Breast epithelium (tissue), 4 donors: ENCODE data around the gene SLC36A4. TPM values are rescaled to one million over a fixed set of nuclear protein-coding genes. Genes with fewer than 3 reads are reported as not detected.

Source experiments
- DNase-seq, 2 donors: peaks; one replicate each; pipeline ENCODE4 v3.0.0-alpha.2; 2019; ENCODE audit warnings: low spot score in 2 of 2
- H3K27ac ChIP-seq, 2 donors: fragments of 200-600 bp; sonication (generic) in 1 of 2; one replicate each; pipeline ENCODE4 v1.5.1; 2016 to 2019; ENCODE audit warnings: mild to moderate bottlenecking in 1 of 2
- H3K27me3 ChIP-seq, 2 donors: fragments of 200-600 bp; sonication (generic) in 1 of 2; one replicate each; pipeline versions ENCODE4 v1.5.1 to v1.6.0; 2017 to 2019; ENCODE audit warnings: control low read depth in 1 of 2, mild to moderate bottlenecking in 1 of 2
- H3K36me3 ChIP-seq: fragments of 200-600 bp; one replicate; pipeline ENCODE4 v1.5.1; 2019
- H3K4me1 ChIP-seq, 2 donors: fragments of 200-600 bp; sonication (generic); one replicate each; pipeline ENCODE4 v1.5.1; 2016 to 2019; ENCODE audit warnings: control low read depth in 1 of 2
- H3K4me3 ChIP-seq, 3 donors: fragments of 200-600 bp; sonication (generic); 1 replicate in 2 of 3; 2 replicates in 1 of 3; pipeline ENCODE4 v1.5.1; 2016 to 2019; ENCODE audit warnings: mild to moderate bottlenecking in 3 of 3, moderate library complexity in 2 of 3
- H3K9me3 ChIP-seq, 2 donors: fragments of 200-600 bp; sonication (generic) in 1 of 2; one replicate each; pipeline ENCODE4 v1.5.1; 2016 to 2019; ENCODE audit warnings: control low read depth in 1 of 2
- POLR2A ChIP-seq: fragments of 450-650 bp; IDR thresholded peaks from one replicate; pipeline ENCODE4 v1.6.1; 2016; ENCODE audit warnings: antibody characterized with exemption, mild to moderate bottlenecking, moderate library complexity
- POLR2AphosphoS5 ChIP-seq, 3 donors: sonication (generic); formaldehyde crosslinking; IDR thresholded peaks; one replicate each; pipeline ENCODE4 v1.6.1; 2017; ENCODE audit warnings: antibody characterized with exemption in 3 of 3
- intact Hi-C: fragments of 100-400 bp; cut with DNase I; formaldehyde crosslinking; loops from one replicate; pipeline ENCODE4 v1.15.1; 2023; ENCODE audit warnings: low total_unique reads
- total RNA-seq, 3 donors: library from RNA; depleted of rRNA; stranded (reverse); fragments of >200 nt; gene quantifications; one replicate each; pipeline ENCODE4 v1.1.0, GENCODE V29; 2016
- TF ChIP-seq, protein P1 (sequence below), 3 donors: fragments of 450-650 bp; IDR thresholded peaks; one replicate each; pipeline ENCODE4 v1.5.1; 2016 to 2017; ENCODE audit warnings: antibody characterized with exemption in 3 of 3, mild to moderate bottlenecking in 3 of 3, moderate library complexity in 3 of 3

SLC36A4 gene
- total RNA-seq, 3 donors from 2014 or later: 19.8 to 26.3 (median 21.6) TPM

DNA sequence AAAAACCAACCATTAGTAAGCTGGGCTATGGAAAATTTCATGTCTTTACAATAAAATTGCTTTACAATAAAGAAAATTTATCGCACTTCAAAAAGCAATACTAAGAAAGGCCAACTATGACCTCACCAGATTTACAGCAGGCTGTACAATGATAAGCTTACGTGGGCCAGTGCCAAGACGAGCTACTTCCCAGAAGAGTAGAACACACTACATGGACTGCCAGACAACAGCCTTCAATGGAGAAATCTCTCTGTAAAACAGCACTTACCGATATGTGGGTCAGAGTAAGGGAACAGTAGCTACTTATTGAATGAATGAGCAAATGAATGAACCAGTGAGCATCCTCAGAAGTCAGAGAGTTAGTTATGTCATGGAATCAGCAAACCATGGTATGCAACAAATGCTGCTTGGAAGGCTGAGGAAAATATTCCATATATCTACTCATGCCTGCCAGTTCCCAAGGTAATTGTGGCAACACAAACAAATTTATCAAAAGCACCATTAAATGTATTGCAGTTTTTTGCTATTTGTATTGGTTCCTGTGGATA lies 74.4 kb downstream of the SLC36A4 start:
- DNase-seq: no peak
- Histone ChIP-seq H3K4me1 (no peaks in the 10 kb centered on the region), H3K36me3 (no peaks in the 10 kb centered on the region), H3K9me3 (no peaks in the 10 kb centered on the region), H3K27me3 (no peaks in the 10 kb centered on the region), H3K4me3 (no peak overlapping the region), H3K27ac (no peak overlapping the region)
- TF ChIP-seq POLR2AphosphoS5 (IDR thresholded peaks at IDR 0.05): no peak
- TF ChIP-seq POLR2A: no peak
- TF ChIP-seq, protein P1, sequence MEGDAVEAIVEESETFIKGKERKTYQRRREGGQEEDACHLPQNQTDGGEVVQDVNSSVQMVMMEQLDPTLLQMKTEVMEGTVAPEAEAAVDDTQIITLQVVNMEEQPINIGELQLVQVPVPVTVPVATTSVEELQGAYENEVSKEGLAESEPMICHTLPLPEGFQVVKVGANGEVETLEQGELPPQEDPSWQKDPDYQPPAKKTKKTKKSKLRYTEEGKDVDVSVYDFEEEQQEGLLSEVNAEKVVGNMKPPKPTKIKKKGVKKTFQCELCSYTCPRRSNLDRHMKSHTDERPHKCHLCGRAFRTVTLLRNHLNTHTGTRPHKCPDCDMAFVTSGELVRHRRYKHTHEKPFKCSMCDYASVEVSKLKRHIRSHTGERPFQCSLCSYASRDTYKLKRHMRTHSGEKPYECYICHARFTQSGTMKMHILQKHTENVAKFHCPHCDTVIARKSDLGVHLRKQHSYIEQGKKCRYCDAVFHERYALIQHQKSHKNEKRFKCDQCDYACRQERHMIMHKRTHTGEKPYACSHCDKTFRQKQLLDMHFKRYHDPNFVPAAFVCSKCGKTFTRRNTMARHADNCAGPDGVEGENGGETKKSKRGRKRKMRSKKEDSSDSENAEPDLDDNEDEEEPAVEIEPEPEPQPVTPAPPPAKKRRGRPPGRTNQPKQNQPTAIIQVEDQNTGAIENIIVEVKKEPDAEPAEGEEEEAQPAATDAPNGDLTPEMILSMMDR (IDR thresholded peaks at IDR 0.05): no peak
- intact Hi-C loops: no loop called here

DNA sequence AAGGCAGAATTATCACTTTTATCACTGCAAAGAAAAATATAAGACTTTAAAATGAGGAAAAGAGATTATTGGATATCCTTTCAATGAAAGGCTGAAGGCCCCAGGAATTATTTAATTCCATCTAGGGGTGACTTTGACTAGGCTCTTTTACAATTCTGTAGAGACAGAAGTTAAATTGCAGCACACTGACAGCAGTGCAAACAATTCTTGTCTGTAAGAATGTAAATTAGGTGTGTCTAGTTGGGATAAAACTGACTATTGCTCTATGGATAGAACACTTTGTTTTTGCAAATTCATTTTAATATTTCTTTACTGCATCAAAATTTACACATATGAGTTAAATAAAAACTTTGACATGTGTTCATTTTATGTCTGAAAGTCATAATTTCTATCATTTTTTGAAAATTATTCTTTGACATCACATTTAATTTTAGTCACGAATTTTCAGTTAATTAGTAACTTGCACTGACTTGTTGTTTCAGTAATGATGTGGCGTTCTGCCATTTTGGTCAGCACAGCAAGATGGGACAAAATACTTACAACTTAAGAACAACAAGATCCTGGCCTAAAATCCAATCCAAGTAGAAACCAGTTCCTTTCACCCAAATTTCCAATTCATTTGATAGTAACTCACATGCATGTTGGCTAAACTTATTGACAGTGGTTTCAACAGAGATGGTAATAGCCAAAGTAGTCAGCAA lies 75.1 kb downstream of the SLC36A4 start:
- Histone ChIP-seq H3K27ac (no peak overlapping the region), H3K27me3 (no peaks in the 10 kb centered on the region), H3K4me1 (no peaks in the 10 kb centered on the region), H3K36me3 (no peaks in the 10 kb centered on the region), H3K9me3 (no peaks in the 10 kb centered on the region), H3K4me3 (no peak overlapping the region)
- TF ChIP-seq, protein P1 (IDR thresholded peaks at IDR 0.05): no peak
- TF ChIP-seq POLR2AphosphoS5 (IDR thresholded peaks at IDR 0.05) (no peak), POLR2A (no peak)
- intact Hi-C loops: no loop called here
- DNase-seq: no peak

DNA sequence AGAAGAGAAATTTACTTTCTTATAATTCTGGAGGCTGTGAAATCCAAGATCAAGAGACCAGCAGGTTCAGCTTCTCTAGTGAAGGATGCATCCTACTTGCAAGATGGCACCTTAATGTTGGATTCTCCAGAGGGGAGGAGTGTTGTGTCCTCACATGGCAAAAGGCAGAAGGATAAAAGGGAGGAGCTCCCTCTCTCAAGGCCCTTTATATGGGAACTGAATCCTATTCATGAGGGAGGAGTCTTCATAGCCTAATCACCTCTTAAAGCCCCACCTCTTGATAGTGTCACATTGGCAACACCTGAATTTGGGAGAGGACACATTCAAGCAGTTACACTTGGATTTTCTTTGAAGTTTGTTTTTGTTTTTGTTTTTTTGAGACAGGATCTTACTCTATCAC lies 79.5 kb downstream of the SLC36A4 start:
- TF ChIP-seq POLR2A: no peak
- TF ChIP-seq, protein P1 (IDR thresholded peaks at IDR 0.05): no peak
- no peak for TF ChIP-seq POLR2AphosphoS5 (IDR thresholded peaks at IDR 0.05)
- no peaks in the 10 kb centered on the region for H3K36me3 ChIP-seq
- no peaks in the 10 kb centered on the region for H3K4me1 ChIP-seq
- DNase-seq: no peak
- H3K27me3 ChIP-seq: no peaks in the 10 kb centered on the region
- H3K27ac ChIP-seq: no peak overlapping the region
- intact Hi-C loops: no loop called here
- no peaks in the 10 kb centered on the region for H3K9me3 ChIP-seq
- H3K4me3 ChIP-seq: no peak overlapping the region

DNA sequence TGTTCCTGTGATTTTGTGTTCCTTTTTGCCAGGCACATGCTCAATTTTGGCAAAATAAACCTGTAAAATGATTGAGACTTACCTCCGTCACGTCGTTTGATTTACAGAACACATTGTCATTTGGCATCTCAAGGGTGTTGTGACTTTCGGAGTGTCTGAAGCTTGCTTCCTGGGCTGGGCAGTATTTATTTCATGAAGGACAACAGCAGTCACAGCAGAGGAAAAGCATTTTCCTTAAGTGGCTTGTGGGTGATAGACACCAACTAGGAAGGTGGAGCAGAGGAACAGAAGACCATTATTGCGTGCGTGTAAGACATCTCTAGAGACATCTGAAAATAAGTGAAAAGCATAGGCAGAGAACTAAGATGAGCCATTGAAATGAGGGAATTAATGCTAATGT lies 80.2 kb downstream of the SLC36A4 start:
- no peaks in the 10 kb centered on the region for H3K36me3 ChIP-seq
- intact Hi-C loops: no loop called here
- TF ChIP-seq POLR2AphosphoS5 (IDR thresholded peaks at IDR 0.05): no peak
- no peak for TF ChIP-seq POLR2A
- TF ChIP-seq, protein P1 (IDR thresholded peaks at IDR 0.05): no peak
- H3K4me1 ChIP-seq: no peaks in the 10 kb centered on the region
- H3K4me3 ChIP-seq: no peak overlapping the region
- DNase-seq: no peak
- no peak overlapping the region for H3K27ac ChIP-seq
- H3K27me3 ChIP-seq: no peaks in the 10 kb centered on the region
- no peaks in the 10 kb centered on the region for H3K9me3 ChIP-seq

DNA sequence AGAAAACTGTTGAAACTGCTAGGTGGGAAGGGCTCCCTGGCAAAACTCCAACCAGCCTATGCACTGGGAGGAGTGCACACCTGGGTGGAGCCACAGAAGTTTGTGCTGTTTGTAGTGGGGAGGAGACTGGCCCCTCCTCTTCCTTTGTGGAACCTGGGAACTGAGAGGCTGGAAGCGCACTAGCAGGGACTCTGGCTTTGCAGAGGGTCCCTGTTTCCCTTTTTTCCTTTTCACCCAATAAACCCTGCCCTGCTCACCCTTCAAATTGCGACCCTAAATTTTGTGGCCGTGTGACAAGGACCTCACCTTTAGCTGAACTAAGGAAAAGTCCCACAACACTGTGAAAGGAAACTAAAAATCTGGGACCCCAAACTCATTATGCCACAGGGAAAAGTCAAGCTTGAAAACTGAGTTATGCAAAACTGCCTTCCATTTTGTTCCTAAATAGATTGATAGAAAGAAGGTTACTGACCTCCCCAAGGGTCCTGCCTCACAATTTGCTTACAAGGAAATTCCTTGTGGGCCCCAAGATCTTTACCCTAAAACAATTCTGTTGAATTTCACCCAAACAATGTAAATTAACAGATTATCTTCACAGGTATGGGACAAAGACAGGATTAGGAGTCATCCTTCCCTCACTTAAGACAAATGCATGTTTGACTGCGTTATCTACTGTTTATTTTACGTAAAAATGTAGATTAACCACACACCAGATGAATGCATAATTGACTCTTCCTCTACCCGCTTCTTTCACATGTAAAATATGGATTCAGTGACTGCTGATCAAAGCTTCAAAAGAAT lies 81.0 kb downstream of the SLC36A4 start:
- Histone ChIP-seq H3K4me3 (no peak overlapping the region), H3K4me1 (no peaks in the 10 kb centered on the region), H3K27ac (no peak overlapping the region), H3K36me3 (no peaks in the 10 kb centered on the region), H3K27me3 (no peaks in the 10 kb centered on the region), H3K9me3 (no peaks in the 10 kb centered on the region)
- TF ChIP-seq, protein P1 (IDR thresholded peaks at IDR 0.05): no peak
- TF ChIP-seq POLR2AphosphoS5 (IDR thresholded peaks at IDR 0.05) (no peak), POLR2A (no peak)
- no peak for DNase-seq
- intact Hi-C loops: no loop called here
